GM23338 (cell line): ENCODE results near the gene ETFA. TPM values are rescaled to one million over a fixed set of nuclear protein-coding genes. Genes with fewer than 3 reads are reported as not detected.

Experiments
- CREB1 ChIP-seq: fragments of 250-450 bp; sonication (Bioruptor Pico); IDR thresholded peaks from 2 replicates; pipeline ENCODE4 v1.5.0; 2020; ENCODE audit warnings: low read depth, mild to moderate bottlenecking, moderate library complexity
- EZH2 ChIP-seq: fragments of 200-600 bp; sonication (generic); IDR thresholded peaks from one replicate; pipeline ENCODE4 v1.8.0; 2017; ENCODE audit warnings: antibody characterized with exemption, mild to moderate bottlenecking, low read depth; ENCODE audit not compliant: unreplicated experiment
- EZH2phosphoT487 ChIP-seq: fragments of 200-600 bp; sonication (generic); IDR thresholded peaks from one replicate; pipeline ENCODE4 v1.8.1; 2018; ENCODE audit warnings: antibody characterized with exemption; ENCODE audit not compliant: unreplicated experiment
- JUNB ChIP-seq: IDR thresholded peaks from one replicate; pipeline ENCODE4 v1.6.1; 2016; ENCODE audit warnings: antibody characterized with exemption; ENCODE audit not compliant: unreplicated experiment
- NANOG ChIP-seq: IDR thresholded peaks from 2 replicates; pipeline ENCODE4 v1.6.1; 2016; ENCODE audit warnings: antibody characterized with exemption, borderline replicate concordance
- POLR2AphosphoS5 ChIP-seq: IDR thresholded peaks from 2 replicates; pipeline ENCODE4 v1.6.1; 2016; ENCODE audit warnings: antibody characterized with exemption, low read depth
- STAT1 ChIP-seq: IDR thresholded peaks from one replicate; pipeline ENCODE4 v1.6.1; 2016; ENCODE audit warnings: antibody characterized with exemption; ENCODE audit not compliant: unreplicated experiment
- ZNF114 ChIP-seq: fragments of 250-450 bp; sonication (Bioruptor Pico); IDR thresholded peaks from 2 replicates; pipeline ENCODE4 v1.5.0; 2020; ENCODE audit warnings: mild to moderate bottlenecking, moderate library complexity
- ZNF331 ChIP-seq: fragments of 250-450 bp; sonication (Bioruptor Pico); IDR thresholded peaks from 2 replicates; pipeline ENCODE4 v1.5.0; 2020; ENCODE audit warnings: low read depth, mild to moderate bottlenecking, moderate library complexity
- polyA plus RNA-seq: library from polyadenylated mRNA; unstranded; fragments of >200 nt; fragmentation: Nextera tagmentation; extraction: Ambion mirVana; gene quantifications from 2 replicates; pipeline ENCODE4 v1.2.1, GENCODE V29; 2016
- total RNA-seq: library from RNA; depleted of rRNA; stranded (reverse); fragments of >200 nt; shearing (Covaris generic); gene quantifications from 2 replicates; pipeline ENCODE4 v1.2.3, GENCODE V29; 2014
- TF ChIP-seq, protein P1 (sequence below): fragments of 250-450 bp; sonication (Bioruptor Pico); IDR thresholded peaks from 2 replicates; pipeline ENCODE4 v1.5.0; 2020; ENCODE audit warnings: mild to moderate bottlenecking, moderate library complexity
- TF ChIP-seq, protein P2 (sequence below): IDR thresholded peaks from 2 replicates; pipeline ENCODE4 v1.6.1; 2016; ENCODE audit warnings: antibody characterized with exemption
- TF ChIP-seq, protein P3 (sequence below): IDR thresholded peaks from one replicate; pipeline ENCODE4 v1.6.1; 2018; ENCODE audit warnings: antibody characterized with exemption; ENCODE audit not compliant: unreplicated experiment

Gene ETFA
- total and polyA plus RNA-seq, 2 experiments from 2014 or later, result 52.9 to 69.1 TPM

DNA sequence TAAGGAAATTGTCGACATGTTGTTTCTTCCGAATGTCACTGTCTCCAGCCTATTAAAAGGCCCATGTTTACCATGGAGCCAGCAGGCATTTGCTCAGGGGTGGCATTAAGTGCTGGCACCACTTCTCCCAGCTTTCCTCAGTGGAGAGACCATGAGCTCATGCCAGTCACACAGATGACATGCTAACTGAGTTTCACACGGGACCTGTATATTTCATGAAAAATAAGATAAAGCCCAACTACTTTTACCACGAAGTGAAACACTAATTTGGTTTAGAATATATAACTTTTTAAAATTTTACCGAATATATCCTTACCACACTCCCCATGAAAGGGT is 93.4 kb downstream of the ETFA start (continued):
- TF ChIP-seq, protein P1, sequence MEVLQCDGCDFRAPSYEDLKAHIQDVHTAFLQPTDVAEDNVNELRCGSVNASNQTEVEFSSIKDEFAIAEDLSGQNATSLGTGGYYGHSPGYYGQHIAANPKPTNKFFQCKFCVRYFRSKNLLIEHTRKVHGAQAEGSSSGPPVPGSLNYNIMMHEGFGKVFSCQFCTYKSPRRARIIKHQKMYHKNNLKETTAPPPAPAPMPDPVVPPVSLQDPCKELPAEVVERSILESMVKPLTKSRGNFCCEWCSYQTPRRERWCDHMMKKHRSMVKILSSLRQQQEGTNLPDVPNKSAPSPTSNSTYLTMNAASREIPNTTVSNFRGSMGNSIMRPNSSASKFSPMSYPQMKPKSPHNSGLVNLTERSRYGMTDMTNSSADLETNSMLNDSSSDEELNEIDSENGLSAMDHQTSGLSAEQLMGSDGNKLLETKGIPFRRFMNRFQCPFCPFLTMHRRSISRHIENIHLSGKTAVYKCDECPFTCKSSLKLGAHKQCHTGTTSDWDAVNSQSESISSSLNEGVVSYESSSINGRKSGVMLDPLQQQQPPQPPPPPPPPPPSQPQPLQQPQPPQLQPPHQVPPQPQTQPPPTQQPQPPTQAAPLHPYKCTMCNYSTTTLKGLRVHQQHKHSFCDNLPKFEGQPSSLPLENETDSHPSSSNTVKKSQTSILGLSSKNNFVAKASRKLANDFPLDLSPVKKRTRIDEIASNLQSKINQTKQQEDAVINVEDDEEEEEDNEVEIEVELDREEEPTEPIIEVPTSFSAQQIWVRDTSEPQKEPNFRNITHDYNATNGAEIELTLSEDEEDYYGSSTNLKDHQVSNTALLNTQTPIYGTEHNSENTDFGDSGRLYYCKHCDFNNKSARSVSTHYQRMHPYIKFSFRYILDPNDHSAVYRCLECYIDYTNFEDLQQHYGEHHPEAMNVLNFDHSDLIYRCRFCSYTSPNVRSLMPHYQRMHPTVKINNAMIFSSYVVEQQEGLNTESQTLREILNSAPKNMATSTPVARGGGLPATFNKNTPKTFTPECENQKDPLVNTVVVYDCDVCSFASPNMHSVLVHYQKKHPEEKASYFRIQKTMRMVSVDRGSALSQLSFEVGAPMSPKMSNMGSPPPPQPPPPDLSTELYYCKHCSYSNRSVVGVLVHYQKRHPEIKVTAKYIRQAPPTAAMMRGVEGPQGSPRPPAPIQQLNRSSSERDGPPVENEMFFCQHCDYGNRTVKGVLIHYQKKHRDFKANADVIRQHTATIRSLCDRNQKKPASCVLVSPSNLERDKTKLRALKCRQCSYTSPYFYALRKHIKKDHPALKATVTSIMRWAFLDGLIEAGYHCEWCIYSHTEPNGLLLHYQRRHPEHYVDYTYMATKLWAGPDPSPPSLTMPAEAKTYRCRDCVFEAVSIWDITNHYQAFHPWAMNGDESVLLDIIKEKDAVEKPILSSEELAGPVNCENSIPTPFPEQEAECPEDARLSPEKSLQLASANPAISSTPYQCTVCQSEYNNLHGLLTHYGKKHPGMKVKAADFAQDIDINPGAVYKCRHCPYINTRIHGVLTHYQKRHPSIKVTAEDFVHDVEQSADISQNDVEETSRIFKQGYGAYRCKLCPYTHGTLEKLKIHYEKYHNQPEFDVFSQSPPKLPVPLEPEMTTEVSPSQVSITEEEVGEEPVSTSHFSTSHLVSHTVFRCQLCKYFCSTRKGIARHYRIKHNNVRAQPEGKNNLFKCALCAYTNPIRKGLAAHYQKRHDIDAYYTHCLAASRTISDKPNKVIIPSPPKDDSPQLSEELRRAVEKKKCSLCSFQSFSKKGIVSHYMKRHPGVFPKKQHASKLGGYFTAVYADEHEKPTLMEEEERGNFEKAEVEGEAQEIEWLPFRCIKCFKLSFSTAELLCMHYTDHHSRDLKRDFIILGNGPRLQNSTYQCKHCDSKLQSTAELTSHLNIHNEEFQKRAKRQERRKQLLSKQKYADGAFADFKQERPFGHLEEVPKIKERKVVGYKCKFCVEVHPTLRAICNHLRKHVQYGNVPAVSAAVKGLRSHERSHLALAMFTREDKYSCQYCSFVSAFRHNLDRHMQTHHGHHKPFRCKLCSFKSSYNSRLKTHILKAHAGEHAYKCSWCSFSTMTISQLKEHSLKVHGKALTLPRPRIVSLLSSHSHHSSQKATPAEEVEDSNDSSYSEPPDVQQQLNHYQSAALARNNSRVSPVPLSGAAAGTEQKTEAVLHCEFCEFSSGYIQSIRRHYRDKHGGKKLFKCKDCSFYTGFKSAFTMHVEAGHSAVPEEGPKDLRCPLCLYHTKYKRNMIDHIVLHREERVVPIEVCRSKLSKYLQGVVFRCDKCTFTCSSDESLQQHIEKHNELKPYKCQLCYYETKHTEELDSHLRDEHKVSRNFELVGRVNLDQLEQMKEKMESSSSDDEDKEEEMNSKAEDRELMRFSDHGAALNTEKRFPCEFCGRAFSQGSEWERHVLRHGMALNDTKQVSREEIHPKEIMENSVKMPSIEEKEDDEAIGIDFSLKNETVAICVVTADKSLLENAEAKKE (CRISPR knock-in tag), result no peak
- no peak for TF ChIP-seq JUNB
- no peak for TF ChIP-seq POLR2AphosphoS5
- TF ChIP-seq NANOG, result no peak
- no peak for TF ChIP-seq ZNF114
- no peak for TF ChIP-seq ZNF331 (CRISPR knock-in tag)
- TF ChIP-seq EZH2, result no peak
- TF ChIP-seq CREB1 (CRISPR knock-in tag), result no peak
- TF ChIP-seq EZH2phosphoT487, result no peak
- TF ChIP-seq, protein P2, sequence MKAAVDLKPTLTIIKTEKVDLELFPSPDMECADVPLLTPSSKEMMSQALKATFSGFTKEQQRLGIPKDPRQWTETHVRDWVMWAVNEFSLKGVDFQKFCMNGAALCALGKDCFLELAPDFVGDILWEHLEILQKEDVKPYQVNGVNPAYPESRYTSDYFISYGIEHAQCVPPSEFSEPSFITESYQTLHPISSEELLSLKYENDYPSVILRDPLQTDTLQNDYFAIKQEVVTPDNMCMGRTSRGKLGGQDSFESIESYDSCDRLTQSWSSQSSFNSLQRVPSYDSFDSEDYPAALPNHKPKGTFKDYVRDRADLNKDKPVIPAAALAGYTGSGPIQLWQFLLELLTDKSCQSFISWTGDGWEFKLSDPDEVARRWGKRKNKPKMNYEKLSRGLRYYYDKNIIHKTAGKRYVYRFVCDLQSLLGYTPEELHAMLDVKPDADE, result no peak
- TF ChIP-seq, protein P3, sequence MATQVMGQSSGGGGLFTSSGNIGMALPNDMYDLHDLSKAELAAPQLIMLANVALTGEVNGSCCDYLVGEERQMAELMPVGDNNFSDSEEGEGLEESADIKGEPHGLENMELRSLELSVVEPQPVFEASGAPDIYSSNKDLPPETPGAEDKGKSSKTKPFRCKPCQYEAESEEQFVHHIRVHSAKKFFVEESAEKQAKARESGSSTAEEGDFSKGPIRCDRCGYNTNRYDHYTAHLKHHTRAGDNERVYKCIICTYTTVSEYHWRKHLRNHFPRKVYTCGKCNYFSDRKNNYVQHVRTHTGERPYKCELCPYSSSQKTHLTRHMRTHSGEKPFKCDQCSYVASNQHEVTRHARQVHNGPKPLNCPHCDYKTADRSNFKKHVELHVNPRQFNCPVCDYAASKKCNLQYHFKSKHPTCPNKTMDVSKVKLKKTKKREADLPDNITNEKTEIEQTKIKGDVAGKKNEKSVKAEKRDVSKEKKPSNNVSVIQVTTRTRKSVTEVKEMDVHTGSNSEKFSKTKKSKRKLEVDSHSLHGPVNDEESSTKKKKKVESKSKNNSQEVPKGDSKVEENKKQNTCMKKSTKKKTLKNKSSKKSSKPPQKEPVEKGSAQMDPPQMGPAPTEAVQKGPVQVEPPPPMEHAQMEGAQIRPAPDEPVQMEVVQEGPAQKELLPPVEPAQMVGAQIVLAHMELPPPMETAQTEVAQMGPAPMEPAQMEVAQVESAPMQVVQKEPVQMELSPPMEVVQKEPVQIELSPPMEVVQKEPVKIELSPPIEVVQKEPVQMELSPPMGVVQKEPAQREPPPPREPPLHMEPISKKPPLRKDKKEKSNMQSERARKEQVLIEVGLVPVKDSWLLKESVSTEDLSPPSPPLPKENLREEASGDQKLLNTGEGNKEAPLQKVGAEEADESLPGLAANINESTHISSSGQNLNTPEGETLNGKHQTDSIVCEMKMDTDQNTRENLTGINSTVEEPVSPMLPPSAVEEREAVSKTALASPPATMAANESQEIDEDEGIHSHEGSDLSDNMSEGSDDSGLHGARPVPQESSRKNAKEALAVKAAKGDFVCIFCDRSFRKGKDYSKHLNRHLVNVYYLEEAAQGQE, result no peak
- TF ChIP-seq STAT1, result no peak
